IMR-90 (cell line): Measurements from ENCODE around the gene C10orf90. TPM values are rescaled to one million over a fixed set of nuclear protein-coding genes. Genes with fewer than 3 reads are reported as not detected.

Experiments
- ATAC-seq: fragments of 200-7000 bp; cut with Tn5 transposase; 2 replicates; pipeline ENCODE4 v1.9.1; 2020; ENCODE audit warnings: low read depth, mild to moderate bottlenecking, moderate library complexity
- BruUV-seq: library from RNA; stranded (reverse); fragments of 400-500 nt; replicated peaks from 2 replicates; lab custom pipeline; 2021; lab: Mats Ljungman, UMichigan
- CTCF ChIA-PET: fragments of 300-600 bp; formaldehyde crosslinking; extraction: SDS; loops from one replicate; lab custom pipeline; 2021; ENCODE audit warnings: antibody characterized with exemption; lab: Yijun Ruan, JAX
- POLR2A ChIA-PET: fragments of 300-600 bp; sonication (Branson Sonifier 250); formaldehyde crosslinking; loops from one replicate; lab custom pipeline; 2022; ENCODE audit warnings: antibody characterized with exemption; ENCODE audit not compliant: unreplicated experiment; lab: Charles Lee
- DNase-seq: peaks from one replicate; pipeline ENCODE4 v3.0.0; 2013
- H2AFZ ChIP-seq: replicated peaks from 2 replicates; pipeline ENCODE3; 2013; ENCODE audit warnings: low read length, mild to moderate bottlenecking; ENCODE audit not compliant: poor library complexity
- H2AK5ac ChIP-seq: 2 replicates; pipeline ENCODE4 v1.6.1; 2013; ENCODE audit warnings: low read depth, low read length, inconsistent platforms
- H2AK9ac ChIP-seq: replicated peaks from 2 replicates; pipeline ENCODE3; 2013; ENCODE audit warnings: mild to moderate bottlenecking, low read depth, low read length, moderate library complexity; ENCODE audit not compliant: poor library complexity
- H2BK120ac ChIP-seq: 2 replicates; pipeline ENCODE4 v1.6.1; 2013; ENCODE audit warnings: low read depth, low read length, inconsistent platforms
- H2BK15ac ChIP-seq: 3 replicates; pipeline ENCODE4 v1.6.1; 2013; ENCODE audit warnings: low read depth, low read length, inconsistent platforms
- H2BK20ac ChIP-seq: 2 replicates; pipeline ENCODE4 v1.6.1; 2013; ENCODE audit warnings: low read depth, mild to moderate bottlenecking, inconsistent platforms, low read length, moderate library complexity
- H2BK5ac ChIP-seq: 2 replicates; pipeline ENCODE4 v1.6.1; 2013; ENCODE audit warnings: mild to moderate bottlenecking, low read depth, low read length, inconsistent platforms; ENCODE audit not compliant: poor library complexity, severe bottlenecking
- H3K14ac ChIP-seq: replicated peaks from 2 replicates; pipeline ENCODE4 v1.6.1; 2013; ENCODE audit warnings: low read depth, low read length, inconsistent platforms
- H3K18ac ChIP-seq: 2 replicates; pipeline ENCODE4 v1.6.1; 2013; ENCODE audit warnings: low read depth, low read length, control low read depth
- H3K23ac ChIP-seq: 2 replicates; pipeline ENCODE4 v1.6.1; 2013; ENCODE audit warnings: low read depth, low read length, inconsistent platforms
- H3K27ac ChIP-seq: 2 replicates; pipeline ENCODE4 v1.5.1; 2013; ENCODE audit warnings: mild to moderate bottlenecking, control low read depth, low read length; ENCODE audit not compliant: insufficient read depth
- H3K27me3 ChIP-seq: 2 replicates; pipeline ENCODE4 v1.6.1; 2013; ENCODE audit warnings: low read length; ENCODE audit not compliant: control insufficient read depth, insufficient read depth
- H3K36me3 ChIP-seq: 2 replicates; pipeline ENCODE4 v1.6.1; 2013; ENCODE audit warnings: low read length, mixed read lengths; ENCODE audit not compliant: control insufficient read depth, insufficient read depth
- H3K4ac ChIP-seq: 2 replicates; pipeline ENCODE4 v1.6.1; 2013; ENCODE audit warnings: low read depth, low read length, inconsistent platforms
- H3K4me1 ChIP-seq: 2 replicates; pipeline ENCODE4 v1.6.1; 2013; ENCODE audit warnings: low read length, mixed read lengths; ENCODE audit not compliant: control insufficient read depth, insufficient read depth
- H3K4me2 ChIP-seq: 2 replicates; pipeline ENCODE4 v1.6.1; 2013; ENCODE audit warnings: low read depth, mild to moderate bottlenecking, control low read depth, low read length, moderate library complexity
- H3K4me3 ChIP-seq: 2 replicates; pipeline ENCODE4 v1.5.1; 2013; ENCODE audit warnings: low read depth, mild to moderate bottlenecking, control low read depth, low read length, moderate library complexity; ENCODE audit not compliant: insufficient read depth
- H3K56ac ChIP-seq: 2 replicates; pipeline ENCODE4 v1.6.1; 2013; ENCODE audit warnings: low read length, inconsistent platforms; ENCODE audit not compliant: insufficient read depth; ENCODE audit errors: extremely low read depth
- H3K79me1 ChIP-seq, 2 experiments: 2 replicates each; pipeline ENCODE4 v1.6.1; 2013; ENCODE audit warnings: low read length in 2 of 2, inconsistent platforms in 1 of 2, low read depth in 1 of 2
- H3K9ac ChIP-seq: 2 replicates; pipeline ENCODE4 v1.6.1; 2013; ENCODE audit warnings: low read depth, low read length, control low read depth
- H3K9me1 ChIP-seq: 2 replicates; pipeline ENCODE4 v1.6.1; 2013; ENCODE audit warnings: low read length, inconsistent platforms; ENCODE audit not compliant: insufficient read depth
- H3K9me3 ChIP-seq: 2 replicates; pipeline ENCODE4 v1.6.1; 2013; ENCODE audit warnings: low read length; ENCODE audit not compliant: control insufficient read depth, insufficient read depth
- H4K20me1 ChIP-seq: 2 replicates; pipeline ENCODE4 v1.6.1; 2013; ENCODE audit warnings: low read length, inconsistent platforms; ENCODE audit not compliant: insufficient read depth
- H4K5ac ChIP-seq: 2 replicates; pipeline ENCODE4 v1.6.1; 2013; ENCODE audit warnings: mild to moderate bottlenecking, low read depth, low read length, control low read depth
- H4K8ac ChIP-seq, 2 experiments: 2 replicates each; pipeline ENCODE4 v1.6.1; 2013; ENCODE audit warnings: low read depth in 2 of 2, low read length in 2 of 2, control low read depth in 1 of 2, inconsistent platforms in 1 of 2
- H4K91ac ChIP-seq: 2 replicates; pipeline ENCODE4 v1.6.1; 2013; ENCODE audit warnings: low read depth, low read length, inconsistent platforms; ENCODE audit not compliant: insufficient read depth
- BHLHE40 ChIP-seq: fragments of 150-350 bp; IDR thresholded peaks from 2 replicates; pipeline ENCODE4 v1.6.1; 2016; ENCODE audit warnings: mild to moderate bottlenecking, low read depth, low read length
- CEBPB ChIP-seq: IDR thresholded peaks from 2 replicates; pipeline ENCODE4 v1.6.1; 2012; ENCODE audit warnings: low read depth, low read length, improper control_type of control experiment
- CHD1 ChIP-seq: IDR thresholded peaks from 2 replicates; pipeline ENCODE4 v1.6.1; 2012; ENCODE audit warnings: low read depth, low read length, improper control_type of control experiment
- CTCF ChIP-seq: conservative IDR thresholded peaks from 2 replicates; pipeline ENCODE4 v1.5.1; 2012; ENCODE audit warnings: mild to moderate bottlenecking, low read depth, low read length, improper control_type of control experiment
- FOS ChIP-seq: fragments of 150-350 bp; IDR thresholded peaks from 2 replicates; pipeline ENCODE4 v1.6.1; 2016; ENCODE audit warnings: low read depth, low read length
- MAFK ChIP-seq: IDR thresholded peaks from 2 replicates; pipeline ENCODE4 v1.6.1; 2012; ENCODE audit warnings: low read depth, low read length, improper control_type of control experiment
- MAZ ChIP-seq: IDR thresholded peaks from 2 replicates; pipeline ENCODE4 v1.6.1; 2012; ENCODE audit warnings: low read depth, mild to moderate bottlenecking, low read length, improper control_type of control experiment, moderate library complexity, borderline replicate concordance
- MXI1 ChIP-seq: IDR thresholded peaks from 2 replicates; pipeline ENCODE4 v1.6.1; 2012; ENCODE audit warnings: low read depth, mild to moderate bottlenecking, low read length, moderate library complexity, borderline replicate concordance
- NFE2L2 ChIP-seq: fragments of 150-350 bp; IDR thresholded peaks from 2 replicates; pipeline ENCODE4 v1.6.1; 2016; ENCODE audit warnings: low read depth, mild to moderate bottlenecking, low read length
- POLR2A ChIP-seq: IDR thresholded peaks from 2 replicates; pipeline ENCODE4 v1.6.1; 2012; ENCODE audit warnings: mild to moderate bottlenecking, low read depth, low read length
- RAD21 ChIP-seq: IDR thresholded peaks from 2 replicates; pipeline ENCODE4 v1.6.1; 2012; ENCODE audit warnings: low read length, improper control_type of control experiment
- RCOR1 ChIP-seq: IDR thresholded peaks from 2 replicates; pipeline ENCODE4 v1.6.1; 2012; ENCODE audit warnings: mild to moderate bottlenecking, low read length, improper control_type of control experiment; ENCODE audit not compliant: insufficient replicate concordance
- RFX5 ChIP-seq: IDR thresholded peaks from 2 replicates; pipeline ENCODE4 v1.8.0; 2012; ENCODE audit warnings: low read depth, mild to moderate bottlenecking, low read length, moderate library complexity
- SMC3 ChIP-seq: fragments of 150-350 bp; IDR thresholded peaks from 2 replicates; pipeline ENCODE4 v1.6.1; 2016; ENCODE audit warnings: low read depth, mild to moderate bottlenecking, antibody characterized with exemption, low read length, moderate library complexity
- WGBS, 2 experiments: methylation state at CpG; one replicate each; pipeline versions ENCODE4 v1.1.5 to v1.1.7; 2013; ENCODE audit warnings: missing lambda C conversion rate in 2 of 2; ENCODE audit not compliant: insufficient read length in 1 of 2; ENCODE audit errors: extremely low coverage in 2 of 2; 5-methylcytosine and 5-hydroxymethylcytosine counted together
- dilution Hi-C: fragments of 300-500 bp; cut with HindIII; formaldehyde crosslinking; loops from one replicate; pipeline ENCODE4 v1.14.3; 2018; ENCODE audit warnings: low sequenced_read_pairs; ENCODE audit not compliant: unreplicated experiment
- in situ Hi-C: fragments of 300-500 bp; cut with MboI; formaldehyde crosslinking; loops from 3 replicates; pipeline ENCODE4 v1.14.3; 2019; ENCODE audit warnings: low sequenced_read_pairs, inconsistent platforms, mixed read lengths
- intact Hi-C: fragments of 100-400 bp; cut with micrococcal nuclease; formaldehyde crosslinking; loops from 2 replicates; pipeline ENCODE4 v1.10.0; 2022
- polyA plus RNA-seq, 3 experiments: library from polyadenylated mRNA; depleted of rRNA; stranded (reverse); fragments of >200 nt; gene quantifications; 2 replicates each; pipeline ENCODE4 v1.2.3, GENCODE V29; 2012; ENCODE audit warnings: low replicate concordance in 1 of 3
- total RNA-seq: library from RNA; depleted of rRNA; stranded (reverse); fragments of >200 nt; gene quantifications from 2 replicates; pipeline ENCODE4 v1.2.3, GENCODE V29; 2012
- TF ChIP-seq, protein P1 (sequence below): fragments of 150-350 bp; IDR thresholded peaks from 2 replicates; pipeline ENCODE4 v1.6.1; 2017; ENCODE audit warnings: mild to moderate bottlenecking, antibody characterized with exemption, low read length, low read depth

Gene C10orf90
- total and polyA plus RNA-seq, 2 of the 4 experiments (the other 2 are of a cell fraction): 0.05 to 0.18 TPM

GRCh38 chr10:126384269-126384873 lies 286.1 kb downstream of the C10orf90 start:
- Histone ChIP-seq H2BK15ac (0 out of 3 replicates have a peak overlapping the region, but pooled peaks have one; percentile 17), H3K4me2 (peak overlapping the region; percentile 52; the same call in 1 of the 2 replicates), H3K36me3 (no peaks in the 10 kb centered on the region; the same call in 1 of the 2 replicates), H4K8ac (peak overlapping the region; percentile 48 to 49; a peak in 3 of 4 replicates), H3K27me3 (no peaks in the 10 kb centered on the region; the same call in 1 of the 2 replicates), H3K4ac (peak overlapping the region; percentile 69; the same call in 1 of the 2 replicates), H3K9ac (no peak overlapping the region), H2BK120ac (peak overlapping the region; percentile 78; the same call in 1 of the 2 replicates), H3K4me3 (no peak overlapping the region), H4K5ac (peak overlapping the region; percentile 74; the same call in 1 of the 2 replicates), H2AFZ (no peak overlapping the region), H2AK9ac (peak overlapping the region; percentile 18), H4K91ac (peak overlapping the region; percentile 29; the same call in 1 of the 2 replicates), H3K9me1 (no peaks in the 10 kb centered on the region), H3K18ac (peak overlapping the region; percentile 93; the same call in 1 of the 2 replicates), H3K14ac (peak overlapping the region; percentile 25; the same call in 1 of the 2 replicates), H4K20me1 (no peaks in the 10 kb centered on the region), H3K9me3 (no peaks in the 10 kb centered on the region), H3K56ac (no peak overlapping the region), H2BK5ac (peak overlapping the region; percentile 71), H2AK5ac (peak overlapping the region; percentile 44; the same call in 1 of the 2 replicates), H3K4me1 (peaks cover 10% of the 10 kb centered on the region), H3K23ac (no peak overlapping the region), H3K79me1 (no peaks in the 10 kb centered on the region), H3K27ac (peak overlapping the region; percentile 27), H2BK20ac (peak overlapping the region; percentile 89)
- CTCF ChIA-PET: interaction anchor here (0.9 kb wide), 1 partner anchor 408 kb away, joined by 3 read pairs; no protein-coding TSS in a partner anchor
- dilution Hi-C loops (no loop called here), intact Hi-C loops (loop anchor here (10.0 kb wide), 2 partner anchors 190 to 320 kb away; no protein-coding TSS in a partner anchor), in situ Hi-C loops (no loop called here)
- peak; percentile 42 for ATAC-seq
- BruUV-seq: no TSS peak
- 0% methylated on average over 1 of the region's 5 CpGs; no CpG with 5 or more reads in 1 of the 2 experiments for WGBS, 2 experiments
- DNase-seq: peak; percentile 96
- POLR2A ChIA-PET: no interaction called here
- TF ChIP-seq RCOR1: peak; percentile 40
- TF ChIP-seq CTCF: no peak
- TF ChIP-seq FOS: peak; percentile 88
- TF ChIP-seq CEBPB: peak; percentile 91
- TF ChIP-seq RFX5: no peak
- no peak for TF ChIP-seq MXI1
- TF ChIP-seq RAD21: peak; percentile 31; the same call in 1 of the 2 replicates
- TF ChIP-seq MAFK: no peak; the same call in 1 of the 2 replicates
- TF ChIP-seq CHD1: no peak
- peak; percentile 94 for TF ChIP-seq BHLHE40
- peak; percentile 14; the same call in 1 of the 2 replicates for TF ChIP-seq SMC3
- TF ChIP-seq, protein P1, sequence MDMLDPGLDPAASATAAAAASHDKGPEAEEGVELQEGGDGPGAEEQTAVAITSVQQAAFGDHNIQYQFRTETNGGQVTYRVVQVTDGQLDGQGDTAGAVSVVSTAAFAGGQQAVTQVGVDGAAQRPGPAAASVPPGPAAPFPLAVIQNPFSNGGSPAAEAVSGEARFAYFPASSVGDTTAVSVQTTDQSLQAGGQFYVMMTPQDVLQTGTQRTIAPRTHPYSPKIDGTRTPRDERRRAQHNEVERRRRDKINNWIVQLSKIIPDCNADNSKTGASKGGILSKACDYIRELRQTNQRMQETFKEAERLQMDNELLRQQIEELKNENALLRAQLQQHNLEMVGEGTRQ: no peak
- TF ChIP-seq MAZ: no peak
- 0 out of 2 replicates have a peak, but pooled peaks have one; percentile 16 for TF ChIP-seq NFE2L2
- no peak for TF ChIP-seq POLR2A
